ENCODE data around the gene SPTLC3.
A peak's percentile ranks its signal among the peaks of the same experiment; 100 is the strongest.

SPTLC3 gene

GRCh38 chr20:13031751-13032150 lies 23.0 kb downstream of the SPTLC3 start:
- DNase-seq (ENCODE audit: low spot score): no peak

- DNase-seq (ENCODE audit: low spot score): no peak
Measured at GRCh38 chr20:13034115-13034514, 25.3 kb downstream of the SPTLC3 start.

- DNase-seq (ENCODE audit: low spot score): no peak
Measured at GRCh38 chr20:13034936-13035335, 26.2 kb downstream of the SPTLC3 start.

GRCh38 chr20:13035399-13036152 lies 26.8 kb downstream of the SPTLC3 start:
- no peak for DNase-seq (ENCODE audit: low spot score)

GRCh38 chr20:13037727-13038126 lies 29.0 kb downstream of the SPTLC3 start:
- DNase-seq (ENCODE audit: low spot score): no peak

GRCh38 chr20:13041574-13042457 lies 33.0 kb downstream of the SPTLC3 start:
- DNase-seq (ENCODE audit: low spot score): no peak

GRCh38 chr20:13042458-13042794 lies 33.7 kb downstream of the SPTLC3 start:
- DNase-seq (ENCODE audit: low spot score): no peak

- DNase-seq (ENCODE audit: low spot score): no peak
Measured at GRCh38 chr20:13046409-13046808, 37.6 kb downstream of the SPTLC3 start.

GRCh38 chr20:13054011-13054410 lies 45.2 kb downstream of the SPTLC3 start:
- no peak for DNase-seq (ENCODE audit: low spot score)

- DNase-seq (ENCODE audit: low spot score): no peak
Measured at GRCh38 chr20:13058666-13059389, 50.1 kb downstream of the SPTLC3 start.

- peak; percentile 23 for DNase-seq (ENCODE audit: low spot score)
Measured at GRCh38 chr20:13059398-13060136, 50.8 kb downstream of the SPTLC3 start.

- DNase-seq (ENCODE audit: low spot score): no peak
Measured at GRCh38 chr20:13060327-13060726, 51.6 kb downstream of the SPTLC3 start.

GRCh38 chr20:13061381-13061780 lies 52.6 kb downstream of the SPTLC3 start:
- DNase-seq (ENCODE audit: low spot score): no peak

- no peak for DNase-seq (ENCODE audit: low spot score)
Measured at GRCh38 chr20:13062789-13063188, 54.0 kb downstream of the SPTLC3 start.

- DNase-seq (ENCODE audit: low spot score): no peak
Measured at GRCh38 chr20:13068336-13068735, 59.6 kb downstream of the SPTLC3 start.

GRCh38 chr20:13081877-13082276 lies 73.1 kb downstream of the SPTLC3 start:
- no peak for DNase-seq (ENCODE audit: low spot score)

- DNase-seq (ENCODE audit: low spot score): no peak
Measured at GRCh38 chr20:13082378-13082777, 73.6 kb downstream of the SPTLC3 start.

- no peak for DNase-seq (ENCODE audit: low spot score)
Measured at GRCh38 chr20:13085275-13085674, 76.5 kb downstream of the SPTLC3 start.

- no peak for DNase-seq (ENCODE audit: low spot score)
Measured at GRCh38 chr20:13089950-13090469, 81.2 kb downstream of the SPTLC3 start.

- no peak for DNase-seq (ENCODE audit: low spot score)
Measured at GRCh38 chr20:13092111-13092510, 83.3 kb downstream of the SPTLC3 start.

- no peak for DNase-seq (ENCODE audit: low spot score)
Measured at GRCh38 chr20:13094976-13095375, 86.2 kb downstream of the SPTLC3 start.
